HepG2 (cell line): Measurements from ENCODE around the gene VAMP2. TPM values are rescaled to one million over a fixed set of nuclear protein-coding genes. Genes with fewer than 3 reads are reported as not detected.
A peak's percentile ranks its signal among the peaks of the same experiment; 100 is the strongest.

Experiments used
- CBX5 ChIP-seq: sonication (generic); formaldehyde crosslinking; IDR thresholded peaks from 2 replicates; pipeline ENCODE4 v1.4.0; 2020; ENCODE audit warnings: missing genetic modification reagents, borderline replicate concordance
- FLYWCH1 ChIP-seq: sonication (generic); formaldehyde crosslinking; IDR thresholded peaks from 2 replicates; pipeline ENCODE4 v1.8.1; 2023; ENCODE audit warnings: mild to moderate bottlenecking, missing genetic modification reagents
- FOXA3 ChIP-seq: IDR thresholded peaks from 2 replicates; pipeline ENCODE4 v1.6.1; 2016; ENCODE audit warnings: missing genetic modification reagents, missing compliant biosample characterization
- GABPA ChIP-seq, 2 experiments: IDR thresholded peaks; 2 replicates each; pipeline ENCODE4 v1.6.1; 2011 to 2016; ENCODE audit warnings: low read depth in 2 of 2, low read length in 1 of 2, missing biosample characterization in 1 of 2, missing genetic modification characterization in 1 of 2
- HMGA1 ChIP-seq: sonication (generic); formaldehyde crosslinking; conservative IDR thresholded peaks from 2 replicates; pipeline ENCODE4 v1.4.0; 2020; ENCODE audit warnings: missing genetic modification reagents
- IKZF1 ChIP-seq: fragments of 450-650 bp; IDR thresholded peaks from 2 replicates; pipeline ENCODE4 v1.7.1; 2016
- MLLT10 ChIP-seq: sonication (generic); formaldehyde crosslinking; IDR thresholded peaks from 2 replicates; pipeline ENCODE4 v1.4.0; 2020; ENCODE audit warnings: missing genetic modification reagents
- NR2F6 ChIP-seq, 2 experiments: IDR thresholded peaks; 2 replicates each; pipeline ENCODE4 v1.6.1; 2016; ENCODE audit warnings: antibody characterized with exemption in 1 of 2, mild to moderate bottlenecking in 1 of 2
- PPARG ChIP-seq: conservative IDR thresholded peaks from 2 replicates; pipeline ENCODE4 v1.6.1; 2016; ENCODE audit warnings: missing biosample characterization, missing genetic modification reagents
- PRPF4 ChIP-seq: fragments of 200-400 bp; formaldehyde crosslinking; IDR thresholded peaks from 2 replicates; pipeline ENCODE4 v1.6.1; 2016; ENCODE audit warnings: low read length, low read depth; ENCODE audit not compliant: poor library complexity, severe bottlenecking
- RCOR2 ChIP-seq: IDR thresholded peaks from 2 replicates; pipeline ENCODE4 v1.6.1; 2016; ENCODE audit warnings: missing biosample characterization, missing genetic modification reagents
- SP2 ChIP-seq: sonication (generic); formaldehyde crosslinking; IDR thresholded peaks from 2 replicates; pipeline ENCODE4 v1.5.1; 2020; ENCODE audit warnings: mild to moderate bottlenecking, missing genetic modification reagents
- TBP ChIP-seq: sonication (generic); formaldehyde crosslinking; IDR thresholded peaks from 2 replicates; pipeline ENCODE4 v1.5.0; 2020; ENCODE audit warnings: missing genetic modification reagents
- TEAD2 ChIP-seq: sonication (generic); formaldehyde crosslinking; IDR thresholded peaks from 2 replicates; pipeline ENCODE4 v1.9.0; 2021; ENCODE audit warnings: missing genetic modification reagents
- U2AF2 ChIP-seq: fragments of 200-400 bp; formaldehyde crosslinking; IDR thresholded peaks from 2 replicates; pipeline ENCODE4 v1.6.1; 2017; ENCODE audit warnings: low read depth, mild to moderate bottlenecking, low read length
- ZFP36L2 ChIP-seq: sonication (generic); formaldehyde crosslinking; IDR thresholded peaks from 2 replicates; pipeline ENCODE4 v1.4.0; 2020; ENCODE audit warnings: missing genetic modification reagents
- ZMAT3 ChIP-seq: sonication (generic); formaldehyde crosslinking; conservative IDR thresholded peaks from 2 replicates; pipeline ENCODE4 v1.7.0; 2021; ENCODE audit warnings: missing genetic modification reagents
- ZNF256 ChIP-seq: sonication (generic); formaldehyde crosslinking; conservative IDR thresholded peaks from 2 replicates; pipeline ENCODE4 v1.4.0; 2020; ENCODE audit warnings: missing genetic modification reagents
- ZNF317 ChIP-seq: sonication (generic); formaldehyde crosslinking; IDR thresholded peaks from 2 replicates; pipeline ENCODE4 v1.5.0; 2020; ENCODE audit warnings: mild to moderate bottlenecking, missing genetic modification reagents
- ZNF33B ChIP-seq: sonication (generic); formaldehyde crosslinking; IDR thresholded peaks from 2 replicates; pipeline ENCODE4 v1.5.1; 2020; ENCODE audit warnings: mild to moderate bottlenecking, missing genetic modification reagents
- ZNF619 ChIP-seq: sonication (generic); formaldehyde crosslinking; IDR thresholded peaks from 2 replicates; pipeline ENCODE4 v1.4.0; 2020; ENCODE audit warnings: mild to moderate bottlenecking, missing genetic modification reagents
- ZNF83 ChIP-seq: sonication (generic); formaldehyde crosslinking; IDR thresholded peaks from 2 replicates; pipeline ENCODE4 v1.4.0; 2020; ENCODE audit warnings: missing genetic modification reagents, mild to moderate bottlenecking, borderline replicate concordance
- polyA plus RNA-seq, 8 experiments: library from polyadenylated mRNA; depleted of rRNA in 3 of 8; stranded (reverse) in 7 of 8; unstranded in 1 of 8; fragments of >200 nt; fragmentation: Illumina TruSeq in 4 of 8; extraction: Trizol in 4 of 8; gene quantifications; 2 replicates each; pipeline versions ENCODE4 v1.2.1 to v1.2.3, GENCODE V29; 2011 to 2016; ENCODE audit warnings: low read depth in 4 of 8, missing spikeins in 1 of 8, mixed read lengths in 1 of 8; ENCODE audit not compliant: insufficient read depth in 1 of 8
- total RNA-seq, 5 experiments: library from RNA; depleted of rRNA; stranded (reverse); fragments of >200 nt; fragmentation: Illumina TruSeq; extraction: Trizol; gene quantifications; 2 replicates each; pipeline ENCODE4 v1.2.3, GENCODE V29; 2016; ENCODE audit warnings: low read depth in 1 of 5
- TF ChIP-seq, protein P1 (sequence below), 2 experiments: IDR thresholded peaks; 2 replicates each; pipeline ENCODE4 v1.6.1; 2011 to 2012; ENCODE audit warnings: low read length in 2 of 2, borderline replicate concordance in 1 of 2, low read depth in 1 of 2, mild to moderate bottlenecking in 1 of 2, moderate library complexity in 1 of 2
- TF ChIP-seq, protein P2 (sequence below): sonication (generic); formaldehyde crosslinking; IDR thresholded peaks from 2 replicates; pipeline ENCODE4 v1.8.0; 2022; ENCODE audit warnings: missing genetic modification reagents, mild to moderate bottlenecking, moderate library complexity, borderline replicate concordance
- TF ChIP-seq, protein P3 (sequence below), 2 experiments: fragments of 450-650 bp in 1 of 2; sonication (generic) in 1 of 2; formaldehyde crosslinking; IDR thresholded peaks; 2 replicates each; pipeline versions ENCODE4 v1.5.0 to v1.8.0; 2020 to 2022; ENCODE audit warnings: mild to moderate bottlenecking in 1 of 2, missing genetic modification reagents in 1 of 2

The VAMP2 gene
- total and polyA plus RNA-seq, 2 of the 13 experiments (the other 11 are each of a cell fraction or from before 2014, with no cell fraction given), result 3.9 to 17.2 TPM

DNA sequence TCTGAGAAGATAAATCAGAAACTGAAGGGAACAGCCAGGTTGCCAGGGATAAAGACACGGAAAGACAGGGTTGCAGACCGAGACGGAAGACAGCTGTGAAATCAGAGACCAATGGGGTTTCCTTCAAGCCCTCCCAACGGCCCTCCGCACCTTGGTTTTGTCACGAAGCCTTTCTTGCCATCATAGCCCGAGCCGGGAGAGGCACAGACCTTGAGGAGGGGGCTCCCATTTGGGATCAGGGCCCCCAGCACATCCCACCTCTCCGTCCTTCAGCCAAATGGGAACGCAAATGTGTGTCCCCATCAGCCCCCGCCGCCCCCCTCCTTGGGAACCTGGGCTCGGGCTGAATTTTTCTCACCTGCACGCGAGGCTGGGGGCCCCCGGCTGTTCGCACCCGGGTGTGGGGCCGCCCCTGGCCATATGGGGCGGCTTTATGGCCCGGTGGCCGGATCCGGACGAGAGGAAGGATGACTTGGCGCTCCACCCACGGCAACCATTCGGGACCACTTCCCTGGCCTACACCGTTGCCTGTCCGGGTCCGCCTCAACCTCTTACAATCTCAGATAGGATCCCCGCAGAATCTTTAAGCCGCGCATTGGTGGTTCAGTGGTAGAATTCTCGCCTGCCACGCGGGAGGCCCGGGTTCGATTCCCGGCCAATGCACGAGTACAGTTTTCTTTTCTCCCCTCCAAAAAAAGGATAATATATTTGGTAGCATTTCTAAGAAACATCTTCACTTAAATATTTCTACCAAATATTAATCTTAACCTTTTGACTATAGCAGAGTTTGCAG, 37.4 kb downstream of the VAMP2 start (continued):
- TF ChIP-seq, protein P1, sequence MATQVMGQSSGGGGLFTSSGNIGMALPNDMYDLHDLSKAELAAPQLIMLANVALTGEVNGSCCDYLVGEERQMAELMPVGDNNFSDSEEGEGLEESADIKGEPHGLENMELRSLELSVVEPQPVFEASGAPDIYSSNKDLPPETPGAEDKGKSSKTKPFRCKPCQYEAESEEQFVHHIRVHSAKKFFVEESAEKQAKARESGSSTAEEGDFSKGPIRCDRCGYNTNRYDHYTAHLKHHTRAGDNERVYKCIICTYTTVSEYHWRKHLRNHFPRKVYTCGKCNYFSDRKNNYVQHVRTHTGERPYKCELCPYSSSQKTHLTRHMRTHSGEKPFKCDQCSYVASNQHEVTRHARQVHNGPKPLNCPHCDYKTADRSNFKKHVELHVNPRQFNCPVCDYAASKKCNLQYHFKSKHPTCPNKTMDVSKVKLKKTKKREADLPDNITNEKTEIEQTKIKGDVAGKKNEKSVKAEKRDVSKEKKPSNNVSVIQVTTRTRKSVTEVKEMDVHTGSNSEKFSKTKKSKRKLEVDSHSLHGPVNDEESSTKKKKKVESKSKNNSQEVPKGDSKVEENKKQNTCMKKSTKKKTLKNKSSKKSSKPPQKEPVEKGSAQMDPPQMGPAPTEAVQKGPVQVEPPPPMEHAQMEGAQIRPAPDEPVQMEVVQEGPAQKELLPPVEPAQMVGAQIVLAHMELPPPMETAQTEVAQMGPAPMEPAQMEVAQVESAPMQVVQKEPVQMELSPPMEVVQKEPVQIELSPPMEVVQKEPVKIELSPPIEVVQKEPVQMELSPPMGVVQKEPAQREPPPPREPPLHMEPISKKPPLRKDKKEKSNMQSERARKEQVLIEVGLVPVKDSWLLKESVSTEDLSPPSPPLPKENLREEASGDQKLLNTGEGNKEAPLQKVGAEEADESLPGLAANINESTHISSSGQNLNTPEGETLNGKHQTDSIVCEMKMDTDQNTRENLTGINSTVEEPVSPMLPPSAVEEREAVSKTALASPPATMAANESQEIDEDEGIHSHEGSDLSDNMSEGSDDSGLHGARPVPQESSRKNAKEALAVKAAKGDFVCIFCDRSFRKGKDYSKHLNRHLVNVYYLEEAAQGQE (IDR thresholded peaks at IDR 0.05; ENCODE audit: borderline replicate concordance in 1 of 2, low read depth in 1 of 2, low read length in 2 of 2), result no peak
- TF ChIP-seq PRPF4 (peak; percentile 20), ZNF619 (no peak), ZNF317 (CRISPR knock-in tag) (peak; percentile 51; the same call in 1 of the 2 replicates), IKZF1 (no peak), PPARG (CRISPR knock-in tag) (0 out of 2 replicates have a peak, but pooled peaks have one; percentile 15), GABPA (IDR thresholded peaks at IDR 0.05; ENCODE audit: low read depth, low read length) (no peak), GABPA (CRISPR knock-in tag; IDR thresholded peaks at IDR 0.05; ENCODE audit: low read depth) (no peak), FOXA3 (CRISPR knock-in tag) (0 out of 2 replicates have a peak, but pooled peaks have one; percentile 9), TEAD2 (CRISPR knock-in tag) (no peak), ZNF256 (CRISPR knock-in tag) (no peak), MLLT10 (no peak), U2AF2 (no peak), TBP (no peak), SP2 (CRISPR knock-in tag) (no peak), RCOR2 (0 out of 2 replicates have a peak, but pooled peaks have one; percentile 42), ZFP36L2 (no peak), FLYWCH1 (CRISPR knock-in tag) (no peak), ZNF83 (CRISPR knock-in tag) (no peak), NR2F6 (IDR thresholded peaks at IDR 0.05) (no peak), NR2F6 (CRISPR knock-in tag; IDR thresholded peaks at IDR 0.05) (no peak), HMGA1 (CRISPR knock-in tag) (no peak), CBX5 (CRISPR knock-in tag) (no peak), ZMAT3 (no peak), ZNF33B (CRISPR knock-in tag) (no peak)
- TF ChIP-seq, protein P2, sequence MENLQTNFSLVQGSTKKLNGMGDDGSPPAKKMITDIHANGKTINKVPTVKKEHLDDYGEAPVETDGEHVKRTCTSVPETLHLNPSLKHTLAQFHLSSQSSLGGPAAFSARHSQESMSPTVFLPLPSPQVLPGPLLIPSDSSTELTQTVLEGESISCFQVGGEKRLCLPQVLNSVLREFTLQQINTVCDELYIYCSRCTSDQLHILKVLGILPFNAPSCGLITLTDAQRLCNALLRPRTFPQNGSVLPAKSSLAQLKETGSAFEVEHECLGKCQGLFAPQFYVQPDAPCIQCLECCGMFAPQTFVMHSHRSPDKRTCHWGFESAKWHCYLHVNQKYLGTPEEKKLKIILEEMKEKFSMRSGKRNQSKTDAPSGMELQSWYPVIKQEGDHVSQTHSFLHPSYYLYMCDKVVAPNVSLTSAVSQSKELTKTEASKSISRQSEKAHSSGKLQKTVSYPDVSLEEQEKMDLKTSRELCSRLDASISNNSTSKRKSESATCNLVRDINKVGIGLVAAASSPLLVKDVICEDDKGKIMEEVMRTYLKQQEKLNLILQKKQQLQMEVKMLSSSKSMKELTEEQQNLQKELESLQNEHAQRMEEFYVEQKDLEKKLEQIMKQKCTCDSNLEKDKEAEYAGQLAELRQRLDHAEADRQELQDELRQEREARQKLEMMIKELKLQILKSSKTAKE, result no peak
- TF ChIP-seq, protein P3, sequence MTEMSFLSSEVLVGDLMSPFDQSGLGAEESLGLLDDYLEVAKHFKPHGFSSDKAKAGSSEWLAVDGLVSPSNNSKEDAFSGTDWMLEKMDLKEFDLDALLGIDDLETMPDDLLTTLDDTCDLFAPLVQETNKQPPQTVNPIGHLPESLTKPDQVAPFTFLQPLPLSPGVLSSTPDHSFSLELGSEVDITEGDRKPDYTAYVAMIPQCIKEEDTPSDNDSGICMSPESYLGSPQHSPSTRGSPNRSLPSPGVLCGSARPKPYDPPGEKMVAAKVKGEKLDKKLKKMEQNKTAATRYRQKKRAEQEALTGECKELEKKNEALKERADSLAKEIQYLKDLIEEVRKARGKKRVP (CRISPR knock-in tag; IDR thresholded peaks at IDR 0.05), result no peak
